Hematopoietic multipotent progenitor cell (in vitro differentiated cells): ENCODE results near the gene POU6F2. TPM values are rescaled to one million over a fixed set of nuclear protein-coding genes. Genes with fewer than 3 reads are reported as not detected.
"Not testable (repeated sequence)": the region's sequence is repeated elsewhere in the genome, so short reads cannot be mapped to it uniquely, and the experiment has no call there.

ENCODE experiments used
- DNase-seq, 3 donors: peaks; one replicate each; pipeline ENCODE4 v3.0.0-alpha.2; 2011 to 2015; ENCODE audit warnings: low read depth in 2 of 3, low spot score in 2 of 3
- total RNA-seq: library from RNA; depleted of rRNA; stranded (reverse); fragments of >200 nt; gene quantifications from one replicate; pipeline ENCODE4 v1.2.3, GENCODE V29; 2012

Gene POU6F2
- total RNA-seq, 1 donor = not detected

DNA sequence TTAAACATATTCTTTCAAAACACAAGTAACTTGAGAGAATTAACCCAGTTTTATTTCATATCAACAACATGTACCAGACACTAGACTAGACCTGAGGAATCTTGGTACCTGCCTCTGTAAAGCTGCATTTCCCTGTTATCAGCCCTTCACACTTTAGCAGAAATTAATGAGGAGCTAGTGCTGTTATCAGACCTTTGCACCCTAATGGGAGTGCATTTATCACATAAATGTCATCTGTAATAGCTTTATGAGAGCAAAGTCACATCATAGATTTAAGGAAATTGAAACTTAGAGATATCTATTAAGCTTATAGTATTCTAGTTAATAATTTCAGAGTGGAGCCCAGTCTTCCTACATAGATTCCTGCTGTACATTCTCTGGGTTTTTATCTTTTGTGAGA is 318.1 kb downstream of the POU6F2 start:
- DNase-seq = no peak

- DNase-seq = no peak
Observed at GRCh38 chr7:39299695-39300094, 322.0 kb downstream of the POU6F2 start.

DNA sequence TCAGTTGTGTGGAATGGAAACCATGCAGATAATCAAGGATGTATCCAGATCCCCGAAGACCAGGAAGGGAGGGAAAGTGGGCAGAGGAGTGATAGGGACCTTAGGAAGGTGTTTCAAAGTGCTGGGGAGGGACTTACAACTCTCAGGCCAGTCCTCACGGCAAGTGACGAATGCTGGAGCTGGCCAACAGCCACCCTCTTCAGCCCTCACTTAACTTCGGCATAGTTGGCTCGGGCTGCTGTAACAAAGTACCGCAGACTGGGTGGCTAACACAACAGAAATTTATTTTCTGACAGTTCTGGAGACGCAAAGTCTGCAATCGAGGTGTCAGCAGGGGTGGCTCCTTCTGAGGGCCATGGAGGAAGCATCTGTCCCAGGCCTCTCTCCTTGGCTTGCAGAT is 322.6 kb downstream of the POU6F2 start:
- DNase-seq = no peak

DNA sequence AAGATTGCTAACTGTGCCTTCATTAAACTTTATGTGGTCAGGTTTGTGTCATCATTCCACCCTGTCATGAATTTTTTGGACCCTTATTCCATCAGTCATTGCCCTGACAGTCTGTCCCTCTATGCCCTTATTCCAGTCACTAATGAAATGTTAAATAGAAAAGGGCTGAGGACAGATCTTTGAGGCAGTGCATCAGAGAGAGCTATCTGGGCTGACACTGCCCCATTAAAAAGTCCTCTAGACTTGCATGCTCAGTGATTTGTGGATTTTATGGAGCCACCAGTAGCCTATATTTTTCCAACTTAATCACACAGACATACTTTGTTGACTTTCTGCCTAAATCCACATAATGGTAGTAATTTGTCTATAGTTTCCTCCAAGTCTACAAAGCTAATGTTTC is 323.8 kb downstream of the POU6F2 start:
- DNase-seq = no peak

DNA sequence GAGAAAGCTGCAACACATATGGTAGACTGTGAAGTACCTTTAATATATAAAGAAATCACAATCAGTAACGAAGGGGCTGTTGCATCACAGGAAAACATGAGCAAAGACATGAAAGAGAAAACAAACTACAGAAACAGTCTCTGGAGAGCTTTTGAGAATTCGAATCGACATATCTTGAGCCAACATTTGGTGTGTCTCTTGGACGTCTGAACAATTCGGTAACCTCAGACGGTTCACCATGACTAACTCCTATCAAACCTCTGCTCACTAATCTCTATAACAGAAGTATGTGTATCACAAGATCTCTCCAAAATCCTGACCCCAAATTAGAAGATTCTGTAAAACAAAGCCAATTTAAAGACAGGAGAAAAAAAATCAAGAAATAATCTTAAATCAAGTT is 326.5 kb downstream of the POU6F2 start:
- DNase-seq = no peak

GRCh38 chr7:39304668-39305405 is 327.1 kb downstream of the POU6F2 start:
- no peak for DNase-seq

DNA sequence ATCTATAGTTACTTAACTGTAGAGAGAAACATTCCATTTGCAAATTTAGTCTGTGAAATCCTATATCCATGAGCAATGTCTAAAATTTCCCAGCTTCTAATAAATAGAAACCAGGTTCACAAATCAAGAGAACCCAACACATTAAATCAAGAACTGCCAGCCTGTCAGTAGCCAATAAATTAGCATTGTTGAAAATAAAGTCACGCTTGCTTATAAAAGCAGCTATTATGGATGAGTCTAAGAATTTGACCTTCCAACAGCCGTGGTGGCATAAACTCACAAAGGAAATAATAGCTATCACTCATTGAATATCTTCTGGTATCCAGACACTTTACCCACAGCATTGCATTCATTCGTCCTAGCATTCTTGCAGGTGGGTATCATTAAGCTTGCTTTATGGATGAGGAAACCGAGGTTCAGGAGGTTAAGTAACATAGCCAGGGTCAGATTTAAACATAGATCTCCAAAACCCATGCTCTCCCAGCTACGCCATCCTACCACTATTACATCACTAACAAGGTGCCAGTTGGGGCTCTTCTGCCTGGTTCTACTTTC is 328.4 kb downstream of the POU6F2 start:
- no peak for DNase-seq

GRCh38 chr7:39310699-39311098 is 333.0 kb downstream of the POU6F2 start:
- no peak for DNase-seq

DNA sequence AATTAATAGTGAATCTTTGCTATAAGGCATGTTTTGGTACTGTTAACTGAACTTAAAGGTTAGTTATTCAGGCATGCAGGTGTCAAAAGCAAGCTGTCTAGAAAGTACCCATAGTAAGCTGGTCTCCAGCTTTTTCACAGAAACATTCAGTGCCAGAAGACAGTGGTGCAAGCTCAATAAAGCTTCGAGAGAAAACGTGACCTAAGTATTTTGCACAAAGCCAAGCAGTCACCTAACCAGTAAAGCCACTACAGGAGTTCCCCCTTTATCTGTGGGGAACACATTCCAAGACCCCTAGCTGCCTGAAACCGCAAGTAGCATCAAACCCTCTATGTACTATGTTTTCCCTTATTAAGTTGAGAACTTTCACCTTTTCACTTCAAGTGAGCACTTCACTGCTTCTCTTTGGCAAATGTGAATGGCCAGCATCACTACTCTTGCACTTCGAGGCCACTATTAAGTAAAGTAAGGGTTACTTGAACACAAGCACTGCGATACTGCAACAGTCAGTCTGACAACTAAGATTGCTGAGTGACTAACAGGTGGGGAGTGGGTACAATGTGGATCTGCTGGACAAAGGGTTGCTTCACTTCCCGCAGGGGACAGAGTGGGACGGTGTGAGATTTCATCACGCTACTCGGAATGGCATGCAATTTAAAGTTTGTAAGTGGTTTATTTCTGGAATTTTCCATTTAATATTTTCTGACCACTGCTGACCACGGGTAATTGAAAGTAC is 334.7 kb downstream of the POU6F2 start:
- DNase-seq = no peak

DNA sequence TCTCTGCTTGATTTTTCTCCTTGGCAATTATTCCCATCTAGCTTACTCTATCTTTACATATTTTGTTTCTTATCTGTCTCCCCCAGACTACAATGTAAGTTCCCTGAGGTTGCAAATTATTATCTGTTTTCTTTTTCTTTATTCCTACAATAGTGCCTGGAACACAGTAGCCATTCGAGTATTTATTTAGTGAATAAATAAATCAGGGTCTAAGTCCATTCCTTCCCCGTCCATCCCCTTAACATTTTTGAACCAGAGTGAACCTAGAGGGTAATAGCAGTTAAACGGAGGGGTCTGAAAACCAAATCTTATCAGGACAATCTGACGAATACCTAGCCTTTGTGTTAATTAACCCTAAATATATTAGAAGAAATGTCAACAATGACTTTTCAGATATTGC is 335.7 kb downstream of the POU6F2 start:
- no peak for DNase-seq

- no peak for DNase-seq
Observed at GRCh38 chr7:39313974-39314373, 336.3 kb downstream of the POU6F2 start.

DNA sequence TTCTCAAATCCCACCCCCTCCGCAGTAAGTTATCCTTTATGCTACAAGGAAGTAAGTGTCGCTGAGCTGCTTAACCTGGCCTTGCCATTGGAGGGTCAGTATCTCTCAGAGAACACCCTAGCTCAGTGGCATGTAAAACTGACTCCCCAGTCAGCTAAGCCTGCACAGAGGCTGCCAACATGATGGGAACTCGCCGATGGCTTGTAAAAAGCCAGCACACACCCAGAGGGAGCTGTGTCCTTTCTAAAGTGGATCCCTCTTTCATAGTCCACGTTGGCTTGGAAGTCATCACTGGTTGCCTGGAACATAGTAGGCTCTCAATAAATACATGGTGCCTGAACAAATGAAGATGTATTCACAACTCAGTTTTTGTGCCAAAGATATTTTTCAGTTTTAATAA is 339.4 kb downstream of the POU6F2 start:
- DNase-seq = no peak

DNA sequence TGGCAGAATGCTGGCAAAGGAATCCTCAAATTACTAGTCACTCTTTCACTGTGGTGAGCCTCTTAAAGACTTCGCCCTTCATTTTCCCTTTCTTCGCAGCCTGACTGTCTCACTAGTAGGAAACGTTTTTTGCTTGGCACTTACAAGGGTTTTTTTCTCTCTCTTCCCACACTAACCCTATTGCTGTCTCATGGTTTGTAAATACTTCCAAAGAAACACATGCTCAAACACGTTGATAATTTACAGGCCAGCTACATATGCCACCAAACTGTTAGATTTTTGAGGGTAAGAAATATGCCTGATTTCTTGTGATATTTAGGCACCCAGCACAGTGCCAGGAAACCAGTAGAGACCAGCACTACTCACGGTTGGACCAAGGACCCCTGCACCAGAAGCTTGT is 340.2 kb downstream of the POU6F2 start:
- DNase-seq = no peak

GRCh38 chr7:39321245-39321644 is 343.5 kb downstream of the POU6F2 start:
- DNase-seq = no peak

GRCh38 chr7:39321909-39322498 is 344.3 kb downstream of the POU6F2 start:
- DNase-seq = no peak

DNA sequence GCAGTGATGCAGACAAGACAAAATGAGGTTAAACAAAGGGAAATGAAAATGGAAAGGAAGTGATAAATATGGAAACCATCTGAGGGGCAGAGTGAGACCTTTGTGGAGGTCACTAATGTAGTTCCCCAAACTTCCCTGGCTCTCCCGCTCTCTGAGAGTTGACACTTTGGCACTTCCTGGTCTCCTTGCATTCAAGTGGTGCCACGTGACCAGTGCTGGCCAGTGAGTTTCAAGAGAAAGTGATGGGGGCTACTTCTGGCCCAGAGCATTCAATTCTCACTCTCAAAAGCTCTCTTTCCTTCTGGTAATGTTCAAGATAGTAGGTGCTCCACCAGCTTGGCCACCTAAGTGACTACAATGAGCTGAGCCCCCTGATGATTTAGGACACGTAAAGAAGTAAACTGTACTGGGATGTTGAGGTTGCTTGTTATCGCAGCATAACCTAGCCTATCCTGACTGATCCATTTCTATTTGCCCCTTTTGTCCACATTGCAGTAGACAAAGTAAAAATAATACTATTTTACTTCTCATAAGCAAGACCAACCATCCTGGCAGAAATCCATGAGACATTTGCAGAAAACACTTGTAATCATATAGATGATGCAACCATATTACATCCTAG is 346.5 kb downstream of the POU6F2 start:
- DNase-seq = no peak

DNA sequence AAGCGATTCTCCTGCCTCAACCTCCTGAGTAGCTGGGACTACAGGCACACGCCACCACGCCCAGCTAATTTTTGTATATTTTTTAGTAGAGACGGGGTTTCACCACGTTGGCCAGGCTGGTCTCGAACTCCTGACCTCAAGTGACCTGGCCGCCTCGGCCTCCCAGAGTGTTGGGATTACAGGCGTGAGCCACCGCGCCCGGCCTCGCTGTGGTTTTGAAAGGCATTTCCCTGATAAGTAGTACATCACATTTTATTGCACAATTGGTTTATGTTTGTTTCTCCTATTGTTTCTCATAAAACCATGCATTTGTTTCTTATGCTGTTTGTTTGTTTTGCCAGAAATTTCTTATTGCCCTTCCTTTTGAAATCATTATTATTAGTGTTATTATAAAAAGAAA is 353.9 kb downstream of the POU6F2 start:
- not testable (repeated sequence) for DNase-seq

GRCh38 chr7:39332142-39332541 is 354.4 kb downstream of the POU6F2 start:
- no peak for DNase-seq

GRCh38 chr7:39333701-39334100 is 356.0 kb downstream of the POU6F2 start:
- no peak for DNase-seq

GRCh38 chr7:39336442-39336841 is 358.7 kb downstream of the POU6F2 start:
- no peak for DNase-seq

DNA sequence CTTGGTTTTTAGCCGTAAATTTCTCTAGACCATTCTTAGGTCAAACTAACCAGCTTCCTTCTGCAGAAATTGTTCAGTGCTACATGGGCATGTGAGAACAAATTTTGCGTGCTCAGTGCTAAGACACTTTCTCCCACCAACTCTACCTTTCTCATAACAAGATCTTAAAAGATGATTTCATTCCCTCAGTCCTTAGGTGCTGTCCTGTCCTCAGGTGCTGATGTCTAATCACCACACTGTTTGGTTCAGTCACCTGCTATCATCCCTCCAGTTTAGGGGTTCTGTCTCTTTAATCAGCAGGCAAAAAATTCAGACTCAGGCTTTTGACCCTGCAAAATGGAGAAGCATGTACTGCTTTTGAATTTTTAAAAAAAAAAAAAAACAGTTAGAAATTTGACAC is 361.0 kb downstream of the POU6F2 start:
- no peak for DNase-seq
